ENCODE data around the gene ENOX1.
A peak's percentile ranks its signal among the peaks of the same experiment; 100 is the strongest.
"Not testable (repeated sequence)": the region's sequence is repeated elsewhere in the genome, so short reads cannot be mapped to it uniquely, and the experiment has no call there.

Gene ENOX1

DNA sequence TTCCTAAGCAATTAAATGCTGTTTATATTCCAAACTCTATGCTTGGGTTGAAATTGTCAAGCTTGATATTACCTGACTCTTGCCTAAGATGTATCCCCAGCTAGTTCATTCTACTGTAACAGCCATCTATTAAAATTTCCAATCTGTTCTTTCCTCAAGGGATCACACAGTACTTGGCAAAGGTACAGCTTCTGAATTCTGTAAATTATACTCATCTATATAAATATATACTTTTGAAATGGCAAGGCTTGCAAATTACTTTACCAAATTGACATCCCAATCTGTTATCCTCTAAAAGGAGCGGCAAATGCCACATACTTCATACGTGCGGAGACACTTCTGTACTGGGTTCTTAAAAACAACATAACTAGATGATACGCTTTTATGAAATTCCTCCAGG is 433.1 kb downstream of the ENOX1 start:
- Mint-ChIP-seq H3K36me3 (ENCODE audit: low read depth) (peaks cover 6% of the 10 kb centered on the region), H3K27ac (no peak overlapping the region), H3K4me3 (no peak overlapping the region), H3K9me3 (peaks cover 4% of the 10 kb centered on the region), H3K4me1 (peaks cover 32% of the 10 kb centered on the region), H3K27me3 (ENCODE audit: low read depth) (peaks cover 3% of the 10 kb centered on the region)
- TF ChIP-seq, protein P1, sequence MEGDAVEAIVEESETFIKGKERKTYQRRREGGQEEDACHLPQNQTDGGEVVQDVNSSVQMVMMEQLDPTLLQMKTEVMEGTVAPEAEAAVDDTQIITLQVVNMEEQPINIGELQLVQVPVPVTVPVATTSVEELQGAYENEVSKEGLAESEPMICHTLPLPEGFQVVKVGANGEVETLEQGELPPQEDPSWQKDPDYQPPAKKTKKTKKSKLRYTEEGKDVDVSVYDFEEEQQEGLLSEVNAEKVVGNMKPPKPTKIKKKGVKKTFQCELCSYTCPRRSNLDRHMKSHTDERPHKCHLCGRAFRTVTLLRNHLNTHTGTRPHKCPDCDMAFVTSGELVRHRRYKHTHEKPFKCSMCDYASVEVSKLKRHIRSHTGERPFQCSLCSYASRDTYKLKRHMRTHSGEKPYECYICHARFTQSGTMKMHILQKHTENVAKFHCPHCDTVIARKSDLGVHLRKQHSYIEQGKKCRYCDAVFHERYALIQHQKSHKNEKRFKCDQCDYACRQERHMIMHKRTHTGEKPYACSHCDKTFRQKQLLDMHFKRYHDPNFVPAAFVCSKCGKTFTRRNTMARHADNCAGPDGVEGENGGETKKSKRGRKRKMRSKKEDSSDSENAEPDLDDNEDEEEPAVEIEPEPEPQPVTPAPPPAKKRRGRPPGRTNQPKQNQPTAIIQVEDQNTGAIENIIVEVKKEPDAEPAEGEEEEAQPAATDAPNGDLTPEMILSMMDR (IDR thresholded peaks at IDR 0.05; ENCODE audit: unreplicated experiment in 3 of 3) = no peak

GRCh38 chr13:43351612-43352011 is 435.2 kb downstream of the ENOX1 start:
- peaks cover 33% of the 10 kb centered on the region for H3K4me1 Mint-ChIP-seq
- not testable (repeated sequence) for H3K27me3 Mint-ChIP-seq (ENCODE audit: low read depth); H3K27ac Mint-ChIP-seq; H3K9me3 Mint-ChIP-seq; H3K36me3 Mint-ChIP-seq (ENCODE audit: low read depth); H3K4me3 Mint-ChIP-seq

DNA sequence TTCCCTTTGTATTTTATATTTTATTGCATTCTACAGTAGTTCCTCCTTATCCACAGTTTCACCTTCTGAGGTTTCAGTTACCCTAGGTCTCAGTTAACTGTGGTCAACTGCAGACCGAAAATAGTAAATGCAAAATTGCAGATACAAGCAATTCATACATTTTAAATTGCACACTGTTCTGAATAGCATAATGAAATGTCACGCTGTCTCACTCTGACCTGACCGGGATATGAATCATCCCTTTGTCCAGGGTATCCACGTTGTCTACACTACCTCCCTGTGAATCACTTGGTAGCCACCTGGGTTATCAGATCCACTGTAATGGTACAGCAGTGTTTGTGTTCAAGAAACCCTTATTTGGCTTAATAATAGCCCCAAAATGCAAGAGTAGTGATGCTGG is 438.4 kb downstream of the ENOX1 start:
- Mint-ChIP-seq H3K27ac (no peak overlapping the region), H3K4me3 (no peak overlapping the region), H3K36me3 (ENCODE audit: low read depth) (peaks cover 6% of the 10 kb centered on the region), H3K27me3 (ENCODE audit: low read depth) (peaks cover 3% of the 10 kb centered on the region), H3K4me1 (peaks cover 40% of the 10 kb centered on the region), H3K9me3 (peaks cover 2% of the 10 kb centered on the region)
- TF ChIP-seq, protein P1 (IDR thresholded peaks at IDR 0.05; ENCODE audit: unreplicated experiment in 3 of 3) = no peak

- Mint-ChIP-seq H3K27ac (peak overlapping the region in 2 of 3 experiments; percentile 16 to 46), H3K4me3 (no peak overlapping the region), H3K27me3 (ENCODE audit: low read depth) (peaks cover 3% of the 10 kb centered on the region), H3K36me3 (ENCODE audit: low read depth) (peaks cover 6% of the 10 kb centered on the region), H3K9me3 (peaks cover 2% of the 10 kb centered on the region), H3K4me1 (peaks cover 40% of the 10 kb centered on the region)
- TF ChIP-seq, protein P1 (IDR thresholded peaks at IDR 0.05; ENCODE audit: unreplicated experiment in 3 of 3) = no peak
Measured at GRCh38 chr13:43347877-43348276, 438.9 kb downstream of the ENOX1 start.

GRCh38 chr13:43346427-43346826 is 440.3 kb downstream of the ENOX1 start:
- TF ChIP-seq, protein P1 (IDR thresholded peaks at IDR 0.05; ENCODE audit: unreplicated experiment in 3 of 3) = no peak
- H3K4me3 Mint-ChIP-seq = no peak overlapping the region
- H3K4me1 Mint-ChIP-seq = peaks cover 35% of the 10 kb centered on the region
- peak overlapping the region; percentile 21 to 52 (median 50) for H3K27ac Mint-ChIP-seq
- no peaks in the 10 kb centered on the region for H3K36me3 Mint-ChIP-seq (ENCODE audit: low read depth)
- H3K9me3 Mint-ChIP-seq = no peaks in the 10 kb centered on the region
- peaks cover 3% of the 10 kb centered on the region for H3K27me3 Mint-ChIP-seq (ENCODE audit: low read depth)

DNA sequence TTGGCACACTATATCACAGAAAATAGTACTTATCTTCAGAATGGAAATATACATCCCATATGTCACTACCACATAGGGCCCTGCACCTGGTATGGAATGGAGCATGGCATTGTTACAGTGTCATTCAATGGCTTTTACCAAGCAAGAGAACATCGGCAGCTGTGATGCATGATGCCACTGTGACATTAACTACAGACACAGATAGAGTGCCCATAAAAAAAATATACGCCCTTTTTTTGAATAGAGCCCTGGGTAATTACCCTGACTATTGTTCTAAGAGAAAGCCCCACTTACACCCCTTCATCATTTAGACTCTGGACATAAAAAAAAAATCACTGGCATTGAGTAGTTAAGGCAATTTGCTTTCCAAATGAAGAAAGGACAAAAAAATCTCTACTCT is 443.1 kb downstream of the ENOX1 start:
- Mint-ChIP-seq H3K27ac (no peak overlapping the region), H3K4me3 (no peak overlapping the region), H3K9me3 (no peaks in the 10 kb centered on the region), H3K4me1 (peaks cover 27% of the 10 kb centered on the region), H3K36me3 (ENCODE audit: low read depth) (no peaks in the 10 kb centered on the region), H3K27me3 (ENCODE audit: low read depth) (peaks cover 3% of the 10 kb centered on the region)
- TF ChIP-seq, protein P1 (IDR thresholded peaks at IDR 0.05; ENCODE audit: unreplicated experiment in 3 of 3) = no peak
